HG03039 (cell line): ENCODE data around the gene OR51L1.
"Not testable (repeated sequence)": the region's sequence is repeated elsewhere in the genome, so short reads cannot be mapped to it uniquely, and the experiment has no call there.

ENCODE experiments used
- ATAC-seq: cut with Tn5 transposase; IDR thresholded peaks from one replicate; pipeline ENCODE4 v1.9.1; 2021; ENCODE audit warnings: mild to moderate bottlenecking, moderate library complexity; ENCODE audit not compliant: unreplicated experiment

The OR51L1 gene

GRCh38 chr11:4994551-4994950 lies at the start of gene OR51L1:
OR51L1 (plus strand) TSS chr11:4994851; CDS start chr11:4998983, 4,132 bp downstream.
- no peak for ATAC-seq

GRCh38 chr11:4947505-4947904 lies 47.1 kb upstream of the OR51L1 start, which contains the start of gene OR51A4:
OR51A4 (minus strand) TSS chr11:4947605; CDS start chr11:4947100, 505 bp downstream.
- no peak for ATAC-seq

- not testable (repeated sequence) for ATAC-seq
Observed at GRCh38 chr11:4955613-4956012, 39.0 kb upstream of the OR51L1 start, which contains the start of gene OR51A2. OR51A2 (minus strand) TSS chr11:4955713; CDS start chr11:4955713, 0 bp downstream.

GRCh38 chr11:4957396-4957795 lies 37.3 kb upstream of the OR51L1 start:
- no peak for ATAC-seq

GRCh38 chr11:4960877-4961276 lies 33.8 kb upstream of the OR51L1 start:
- ATAC-seq = no peak

GRCh38 chr11:4962816-4963215 lies 31.8 kb upstream of the OR51L1 start:
- ATAC-seq = no peak

GRCh38 chr11:4975436-4975835 lies 19.2 kb upstream of the OR51L1 start:
- ATAC-seq = no peak

- no peak for ATAC-seq
Observed at GRCh38 chr11:4979036-4979435, 15.6 kb upstream of the OR51L1 start.

- ATAC-seq = no peak
Observed at GRCh38 chr11:4982678-4983077, 12.0 kb upstream of the OR51L1 start.

GRCh38 chr11:4983841-4984240 lies 10.8 kb upstream of the OR51L1 start:
- no peak for ATAC-seq

GRCh38 chr11:4991060-4991459 lies 3.6 kb upstream of the OR51L1 start:
- no peak for ATAC-seq

- no peak for ATAC-seq
Observed at GRCh38 chr11:5004424-5005274, 10.0 kb downstream of the OR51L1 start.

- ATAC-seq = no peak
Observed at GRCh38 chr11:5007561-5007960, 12.9 kb downstream of the OR51L1 start.

GRCh38 chr11:5011254-5011653 lies 16.6 kb downstream of the OR51L1 start:
- ATAC-seq = no peak

- ATAC-seq = no peak
Observed at GRCh38 chr11:5013012-5013411, 18.4 kb downstream of the OR51L1 start.

GRCh38 chr11:5021996-5022395 lies 27.3 kb downstream of the OR51L1 start:
- no peak for ATAC-seq

GRCh38 chr11:5036669-5037068 lies 42.0 kb downstream of the OR51L1 start:
- no peak for ATAC-seq

- no peak for ATAC-seq
Observed at GRCh38 chr11:5037926-5038325, 43.3 kb downstream of the OR51L1 start.

GRCh38 chr11:5038341-5038740 lies 43.7 kb downstream of the OR51L1 start:
- no peak for ATAC-seq

GRCh38 chr11:5040876-5041275 lies 46.2 kb downstream of the OR51L1 start:
- no peak for ATAC-seq

GRCh38 chr11:5042091-5042490 lies 47.4 kb downstream of the OR51L1 start:
- ATAC-seq = no peak

- no peak for ATAC-seq
Observed at GRCh38 chr11:5043380-5043779, 48.7 kb downstream of the OR51L1 start.

GRCh38 chr11:5046226-5046625 lies 51.6 kb downstream of the OR51L1 start, which contains the start of gene OR52J3:
OR52J3 (plus strand) TSS chr11:5046526; CDS start chr11:5046526, 0 bp downstream.
- ATAC-seq = no peak
